Astrocyte of the spinal cord (primary cell): ENCODE results near the gene EPB41L4A.
A peak's percentile ranks its signal among the peaks of the same experiment; 100 is the strongest.
"Not testable (repeated sequence)": the region's sequence is repeated elsewhere in the genome, so short reads cannot be mapped to it uniquely, and the experiment has no call there.

Source experiments
- DNase-seq: peaks from one replicate; pipeline ENCODE4 v3.0.0; 2011; ENCODE audit warnings: low read depth, low spot score
- H3K4me3 ChIP-seq: 2 replicates; pipeline ENCODE4 v1.5.1; 2011; ENCODE audit warnings: low read depth, mild to moderate bottlenecking, low read length, moderate library complexity
- in situ Hi-C: cut with HindIII; loops from 2 replicates; pipeline ENCODE4 v1.10.0; 2017; ENCODE audit warnings: low sequenced_read_pairs
- TF ChIP-seq, protein P1 (sequence below): IDR thresholded peaks from 2 replicates; pipeline ENCODE4 v1.5.1; 2012; ENCODE audit warnings: low read depth, mild to moderate bottlenecking, low read length, inconsistent platforms

Gene EPB41L4A

GRCh38 chr5:112217843-112218579 is 201.1 kb downstream of the EPB41L4A start:
- TF ChIP-seq, protein P1, sequence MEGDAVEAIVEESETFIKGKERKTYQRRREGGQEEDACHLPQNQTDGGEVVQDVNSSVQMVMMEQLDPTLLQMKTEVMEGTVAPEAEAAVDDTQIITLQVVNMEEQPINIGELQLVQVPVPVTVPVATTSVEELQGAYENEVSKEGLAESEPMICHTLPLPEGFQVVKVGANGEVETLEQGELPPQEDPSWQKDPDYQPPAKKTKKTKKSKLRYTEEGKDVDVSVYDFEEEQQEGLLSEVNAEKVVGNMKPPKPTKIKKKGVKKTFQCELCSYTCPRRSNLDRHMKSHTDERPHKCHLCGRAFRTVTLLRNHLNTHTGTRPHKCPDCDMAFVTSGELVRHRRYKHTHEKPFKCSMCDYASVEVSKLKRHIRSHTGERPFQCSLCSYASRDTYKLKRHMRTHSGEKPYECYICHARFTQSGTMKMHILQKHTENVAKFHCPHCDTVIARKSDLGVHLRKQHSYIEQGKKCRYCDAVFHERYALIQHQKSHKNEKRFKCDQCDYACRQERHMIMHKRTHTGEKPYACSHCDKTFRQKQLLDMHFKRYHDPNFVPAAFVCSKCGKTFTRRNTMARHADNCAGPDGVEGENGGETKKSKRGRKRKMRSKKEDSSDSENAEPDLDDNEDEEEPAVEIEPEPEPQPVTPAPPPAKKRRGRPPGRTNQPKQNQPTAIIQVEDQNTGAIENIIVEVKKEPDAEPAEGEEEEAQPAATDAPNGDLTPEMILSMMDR = no peak
- DNase-seq = no peak
- H3K4me3 ChIP-seq = no peak overlapping the region
- in situ Hi-C loops = no loop called here

GRCh38 chr5:112216140-112216539 is 202.9 kb downstream of the EPB41L4A start:
- TF ChIP-seq, protein P1 = no peak
- in situ Hi-C loops = no loop called here
- no peak for DNase-seq
- H3K4me3 ChIP-seq = no peak overlapping the region

- peak; percentile 46 for DNase-seq
- no peak overlapping the region for H3K4me3 ChIP-seq
- in situ Hi-C loops = no loop called here
- TF ChIP-seq, protein P1 = peak; percentile 74
These were observed 208.6 kb downstream of the EPB41L4A start for GRCh38 chr5:112210430-112211005.

GRCh38 chr5:112208699-112209615 is 210.1 kb downstream of the EPB41L4A start:
- no peak overlapping the region for H3K4me3 ChIP-seq
- in situ Hi-C loops = no loop called here
- DNase-seq = no peak
- TF ChIP-seq, protein P1 = no peak

DNA sequence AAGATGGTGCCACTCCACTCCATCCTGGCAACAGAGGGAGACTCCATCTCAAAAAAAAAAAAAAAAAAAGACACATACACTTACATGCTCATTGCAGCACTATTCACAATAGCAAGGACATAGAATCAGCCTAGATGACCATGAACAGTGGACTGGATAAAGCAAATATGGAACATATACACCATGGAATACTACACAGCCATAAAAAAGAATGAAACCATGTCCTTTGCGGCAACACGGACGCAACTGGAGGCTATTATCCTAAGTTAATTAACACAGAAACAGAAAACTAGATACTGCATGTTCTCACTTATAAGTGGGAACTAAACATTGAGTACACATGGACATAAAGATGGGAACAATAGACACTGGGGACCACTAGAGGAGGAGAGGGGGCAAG is 210.9 kb downstream of the EPB41L4A start:
- H3K4me3 ChIP-seq, in situ Hi-C loops, DNase-seq: not testable (repeated sequence)

GRCh38 chr5:112205846-112206245 is 213.2 kb downstream of the EPB41L4A start:
- TF ChIP-seq, protein P1 = no peak
- H3K4me3 ChIP-seq = no peak overlapping the region
- DNase-seq = no peak
- in situ Hi-C loops = no loop called here
